AG08396 (cell line): ENCODE measurements around the gene NTM.
A peak's percentile ranks its signal among the peaks of the same experiment; 100 is the strongest.
"Not testable (repeated sequence)": the region's sequence is repeated elsewhere in the genome, so short reads cannot be mapped to it uniquely, and the experiment has no call there.

Experiments
- DNase-seq: peaks from one replicate; pipeline ENCODE4 v3.0.0; 2012; ENCODE audit warnings: low spot score, mixed read lengths

The NTM gene

DNA sequence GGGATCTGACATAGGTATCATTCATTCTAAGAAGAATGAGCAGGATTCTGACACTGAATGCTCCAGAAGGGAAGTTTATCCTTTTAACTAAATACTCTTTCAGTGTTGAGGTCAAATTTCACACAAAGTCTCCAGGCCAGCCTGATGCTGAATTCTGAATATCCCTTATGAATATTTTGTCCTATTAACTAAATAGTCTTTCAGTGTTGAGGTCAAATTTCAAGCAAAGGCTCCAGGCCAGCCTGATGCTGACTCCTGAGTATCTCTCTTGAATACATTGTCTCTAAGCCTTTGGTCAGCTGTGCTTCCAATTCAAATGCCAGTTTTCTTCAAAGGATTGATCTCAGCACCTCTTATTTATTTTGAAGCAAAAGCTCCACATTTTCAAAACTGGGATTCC is 676.8 kb downstream of the NTM start:
- DNase-seq, result no peak

DNA sequence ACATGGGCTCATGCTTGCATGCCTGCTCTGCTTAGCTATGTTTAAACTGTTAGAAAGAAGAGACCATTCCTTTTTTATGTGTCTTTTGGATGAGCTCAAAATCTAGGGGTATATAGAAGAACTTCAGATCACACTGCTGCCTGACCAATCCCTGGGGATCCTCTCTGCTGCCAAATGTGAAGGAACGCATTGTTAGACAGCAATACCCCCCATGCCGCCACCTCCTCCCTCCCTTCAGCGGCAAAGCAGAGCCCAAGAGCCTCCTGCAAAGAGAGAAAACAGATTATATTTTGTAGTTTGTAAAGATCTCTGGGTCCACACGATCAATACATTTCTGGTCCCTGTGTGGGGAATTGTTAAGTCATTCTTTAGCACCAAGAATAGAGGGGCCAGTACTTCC is 677.6 kb downstream of the NTM start:
- DNase-seq, result no peak

DNA sequence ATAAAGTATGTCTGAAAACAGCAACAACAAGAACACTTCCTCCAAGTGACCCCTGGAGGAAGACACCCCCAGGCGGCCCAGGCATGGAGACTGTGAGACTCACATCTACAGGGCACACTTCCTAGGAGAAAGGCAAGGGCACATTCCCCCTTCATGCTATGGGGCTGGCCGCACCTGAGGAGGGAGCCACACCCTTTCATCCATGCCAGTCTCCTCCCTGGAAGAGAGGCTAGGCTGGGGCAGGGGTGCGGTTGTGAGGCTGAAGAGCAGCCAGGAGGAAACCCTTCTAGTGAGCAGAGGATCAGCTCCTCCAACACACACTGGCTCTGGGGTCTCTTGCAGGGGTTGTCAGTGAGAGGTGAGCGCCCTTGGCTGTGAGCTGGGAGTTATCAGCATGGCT is 678.8 kb downstream of the NTM start:
- DNase-seq, result no peak

DNA sequence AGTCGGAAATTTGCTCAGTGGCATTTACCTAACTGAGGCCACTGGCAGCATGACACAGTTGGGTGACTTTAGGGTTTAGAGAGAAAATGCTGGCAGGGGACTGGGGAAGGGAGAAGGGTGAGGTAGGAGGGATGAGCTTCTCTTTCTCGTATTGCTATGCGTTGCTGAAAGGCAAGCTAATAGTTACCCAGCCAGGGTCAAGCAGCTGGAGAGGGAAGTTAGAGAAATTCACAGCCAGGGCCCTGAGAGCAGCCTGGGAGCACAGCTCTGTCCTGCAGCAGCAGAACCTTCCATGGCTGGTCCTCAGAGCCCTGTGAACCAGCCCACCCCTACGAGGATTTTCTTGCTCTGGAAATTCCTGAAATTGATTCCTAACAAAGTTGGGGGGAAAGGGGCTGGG is 679.6 kb downstream of the NTM start:
- DNase-seq, result no peak

DNA sequence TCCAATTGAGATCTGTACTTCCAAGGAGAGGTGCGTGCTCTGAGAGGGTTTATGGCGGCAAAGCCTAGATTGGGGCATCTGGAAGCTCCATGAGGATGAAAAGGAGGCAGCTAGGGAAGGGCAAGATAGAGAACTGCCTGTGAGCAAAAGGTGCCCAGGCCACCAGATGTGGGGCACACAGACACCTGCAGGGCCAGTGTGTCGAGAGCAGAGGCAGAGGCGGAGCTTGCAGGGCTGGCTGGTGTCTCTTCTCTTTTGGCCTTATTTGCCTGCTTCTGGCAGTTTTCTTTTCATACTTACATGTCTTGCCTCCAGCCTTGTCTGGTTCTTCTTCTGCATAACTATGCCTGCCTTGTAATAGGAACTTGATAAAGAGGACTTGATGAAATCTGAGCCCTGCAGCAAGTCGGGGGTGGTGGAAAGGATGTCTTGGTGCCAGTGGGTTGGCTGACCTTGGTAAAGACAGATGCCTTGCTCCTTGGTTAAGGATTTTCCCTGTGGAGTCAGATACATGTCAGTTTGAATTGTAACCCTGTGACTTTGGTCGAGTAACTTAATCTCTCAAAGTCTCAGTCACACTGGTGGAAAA is 680.3 kb downstream of the NTM start:
- DNase-seq, result no peak

DNA sequence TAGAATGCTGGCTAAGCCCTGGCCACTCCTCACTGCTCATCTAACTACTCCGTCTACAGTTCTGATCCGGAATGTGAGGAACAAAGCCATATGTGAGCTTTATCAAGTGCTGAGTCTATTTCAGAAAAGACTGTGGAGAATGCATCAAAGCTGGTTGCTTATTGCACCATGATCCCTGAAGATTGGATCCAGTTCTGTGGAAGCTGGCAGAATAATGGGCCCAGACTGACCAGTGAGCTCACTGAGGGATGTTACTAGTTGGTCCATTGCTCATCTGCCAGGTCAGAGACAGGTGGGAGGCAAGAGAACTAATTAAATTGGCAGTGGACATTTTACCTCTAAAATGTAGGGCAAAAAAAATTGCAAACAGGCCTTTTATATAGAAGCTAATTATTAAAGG is 681.3 kb downstream of the NTM start:
- no peak for DNase-seq

DNA sequence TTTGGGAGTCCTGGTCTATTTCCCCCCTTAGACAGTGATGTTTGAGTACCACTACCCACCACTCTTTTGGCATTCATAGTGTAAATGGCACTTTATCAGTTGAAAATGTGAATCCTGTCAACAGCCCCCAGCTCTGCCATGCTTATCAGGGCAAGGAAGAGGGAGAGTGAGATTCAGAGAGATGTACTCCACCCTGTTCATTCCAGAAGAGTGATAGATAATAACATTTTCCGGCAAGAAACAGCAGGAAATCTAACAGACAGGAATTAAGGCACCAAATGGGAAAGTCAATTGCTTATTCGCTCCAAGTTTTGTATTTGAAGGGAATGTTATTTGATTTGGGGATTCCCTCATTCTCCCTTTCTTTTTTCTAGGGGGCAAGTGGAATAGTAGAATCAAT is 681.9 kb downstream of the NTM start:
- no peak for DNase-seq

DNA sequence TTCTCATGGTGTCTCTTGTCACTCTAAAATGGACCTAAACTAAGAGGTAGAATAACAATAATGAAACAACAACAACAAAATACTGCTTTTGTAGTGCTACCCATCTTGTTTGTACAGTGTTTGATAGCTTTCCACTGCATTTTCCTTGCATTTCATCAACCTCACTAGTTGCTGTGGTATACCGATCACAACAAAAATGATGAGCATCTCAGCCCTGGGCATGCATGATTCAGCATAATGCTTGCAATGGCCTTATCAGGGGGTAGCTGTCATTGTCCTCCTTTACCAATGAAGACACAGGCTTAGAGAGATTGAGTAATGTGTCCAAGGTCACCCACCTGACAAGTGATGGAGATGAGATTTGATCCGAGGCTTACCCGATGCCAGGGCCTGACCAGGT is 682.5 kb downstream of the NTM start:
- no peak for DNase-seq

DNA sequence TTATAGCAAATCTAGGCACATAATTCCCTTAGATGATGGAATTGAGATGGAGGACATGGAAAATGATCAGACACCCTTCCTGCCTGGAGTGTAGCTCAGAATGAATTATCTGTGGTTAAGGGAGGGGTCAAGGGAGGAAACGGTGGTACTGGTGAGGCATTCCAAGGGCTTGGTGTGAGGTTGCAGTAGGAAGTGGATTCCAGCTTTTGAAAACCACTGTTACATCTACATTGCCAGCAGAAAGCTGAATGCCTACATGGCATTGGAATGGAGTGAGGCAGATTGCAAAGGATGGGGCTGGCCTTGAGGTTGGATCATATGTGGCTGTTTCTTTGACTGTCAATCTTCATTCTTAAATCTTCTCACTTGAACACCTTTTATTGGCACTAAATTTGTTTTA is 684.4 kb downstream of the NTM start:
- DNase-seq, result peak; percentile 58

DNA sequence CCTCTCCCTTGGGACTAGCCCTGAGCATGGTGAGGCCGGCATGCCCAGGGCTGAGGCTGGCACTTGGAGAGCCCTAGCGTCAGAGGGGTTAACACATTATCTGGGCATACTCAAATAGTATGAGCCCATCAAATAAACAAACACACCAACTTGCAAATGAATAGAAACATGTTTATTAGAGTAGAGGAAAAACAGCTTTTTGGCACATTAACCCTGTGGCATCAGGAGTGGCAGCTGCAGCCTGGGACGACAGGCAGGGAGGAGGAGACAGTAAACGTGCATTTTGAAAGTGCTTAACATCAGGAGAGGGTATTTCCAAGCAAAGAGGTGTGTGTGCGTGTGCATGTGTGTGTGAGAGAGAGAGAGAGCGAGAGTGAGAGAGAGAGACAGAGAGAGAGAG is 684.9 kb downstream of the NTM start:
- no peak for DNase-seq

DNA sequence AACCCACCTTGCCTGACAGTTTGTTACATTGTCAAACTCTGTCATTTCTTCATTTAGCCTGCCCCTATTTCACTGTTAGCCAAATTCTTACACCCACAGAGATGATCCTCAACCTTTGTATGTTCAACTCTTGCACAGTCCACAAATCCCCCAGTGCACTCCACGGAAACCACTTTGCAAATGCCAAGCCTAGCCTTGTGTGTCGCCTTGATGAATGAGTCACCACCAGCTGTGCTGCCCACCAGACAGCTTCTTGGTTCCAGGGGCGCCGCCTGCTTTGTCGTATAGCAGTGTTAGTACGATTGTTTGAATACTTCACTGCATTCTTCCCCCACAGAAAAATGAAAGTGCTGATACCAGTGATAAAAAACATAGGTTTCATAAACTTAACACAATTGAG is 686.3 kb downstream of the NTM start:
- DNase-seq, result peak; percentile 68

DNA sequence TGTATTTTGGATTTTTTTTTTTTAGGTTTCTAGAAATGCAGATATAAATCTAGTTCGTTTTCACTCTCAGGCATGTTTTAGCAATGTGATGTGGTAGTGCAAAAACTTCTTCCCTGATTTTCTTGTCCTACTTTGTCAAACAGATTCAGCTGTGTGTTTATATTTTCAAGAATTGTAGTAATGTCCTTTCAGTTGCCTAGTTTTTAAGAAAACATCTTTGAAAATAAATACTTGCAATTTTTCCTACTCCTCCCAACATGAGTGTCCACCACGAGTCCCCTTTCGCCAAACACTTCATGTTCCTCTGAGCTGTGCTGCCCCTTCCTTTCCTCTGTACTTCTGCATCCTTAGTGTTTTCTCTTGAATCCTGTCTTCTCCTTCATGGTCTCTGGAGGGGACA is 686.9 kb downstream of the NTM start:
- no peak for DNase-seq

DNA sequence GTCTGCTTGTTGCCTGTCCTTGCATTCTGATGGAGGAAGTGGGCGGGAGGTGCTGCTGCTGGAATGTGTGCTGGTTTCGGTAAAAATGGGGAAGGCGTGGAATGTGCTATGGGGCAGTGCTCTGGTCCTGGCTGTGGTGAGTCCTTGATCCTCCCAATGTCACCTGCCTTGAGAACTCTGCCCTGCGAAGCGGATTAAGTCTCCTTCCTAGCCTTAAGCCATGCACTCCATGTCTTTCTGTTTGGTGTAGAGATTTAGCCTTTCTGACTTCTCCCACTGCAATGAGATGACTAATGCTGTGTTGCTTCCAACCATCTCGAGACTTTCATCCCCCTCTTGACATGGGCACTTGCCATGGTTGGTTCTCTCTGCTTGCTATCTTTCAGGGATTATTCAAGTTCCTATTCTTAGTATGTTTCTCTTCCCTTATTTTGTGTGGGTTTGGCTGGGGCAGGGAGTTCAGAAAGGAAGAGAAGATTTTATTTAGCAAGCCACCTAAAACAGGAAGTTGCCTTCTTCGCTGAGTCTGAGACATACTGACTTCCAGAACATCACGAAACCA is 687.9 kb downstream of the NTM start:
- DNase-seq, result no peak

DNA sequence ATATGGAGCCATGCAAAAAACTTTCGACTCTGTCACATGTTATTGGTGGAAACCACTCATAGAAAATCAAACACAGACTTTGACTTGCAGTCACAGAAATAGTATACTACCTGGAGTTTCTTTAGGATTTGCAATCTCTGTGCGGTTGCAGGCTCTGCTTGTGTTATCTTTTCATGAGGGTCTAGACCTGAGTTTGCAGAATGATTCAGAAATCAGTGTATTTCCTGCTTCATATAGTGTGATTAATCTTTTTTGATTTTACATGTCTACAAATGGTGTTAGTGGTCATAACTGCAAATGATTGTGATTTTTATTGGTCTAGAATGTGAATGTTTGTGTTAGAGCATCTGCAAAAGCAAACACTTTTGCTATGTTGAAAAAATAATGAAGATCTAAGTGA is 690.2 kb downstream of the NTM start:
- DNase-seq, result no peak

DNA sequence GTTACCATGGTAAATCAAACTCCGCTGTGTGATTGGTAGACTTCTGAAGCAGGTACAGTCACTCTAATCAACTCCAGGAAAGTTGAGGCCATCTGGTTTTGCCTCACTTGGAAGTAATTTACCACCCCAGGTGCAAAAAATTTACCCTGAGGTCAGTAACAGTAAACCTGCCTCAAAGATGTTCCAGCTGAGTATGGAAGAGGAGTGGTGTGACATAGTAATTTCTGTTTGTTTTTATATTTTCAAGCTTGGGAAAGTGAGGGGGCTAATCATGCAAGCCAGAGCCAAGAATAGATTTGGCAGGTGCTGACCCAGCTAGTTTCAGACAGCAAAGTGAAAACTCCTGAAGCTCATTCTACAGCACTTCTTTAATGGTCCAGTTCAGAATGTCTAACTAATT is 691.6 kb downstream of the NTM start:
- DNase-seq, result no peak

DNA sequence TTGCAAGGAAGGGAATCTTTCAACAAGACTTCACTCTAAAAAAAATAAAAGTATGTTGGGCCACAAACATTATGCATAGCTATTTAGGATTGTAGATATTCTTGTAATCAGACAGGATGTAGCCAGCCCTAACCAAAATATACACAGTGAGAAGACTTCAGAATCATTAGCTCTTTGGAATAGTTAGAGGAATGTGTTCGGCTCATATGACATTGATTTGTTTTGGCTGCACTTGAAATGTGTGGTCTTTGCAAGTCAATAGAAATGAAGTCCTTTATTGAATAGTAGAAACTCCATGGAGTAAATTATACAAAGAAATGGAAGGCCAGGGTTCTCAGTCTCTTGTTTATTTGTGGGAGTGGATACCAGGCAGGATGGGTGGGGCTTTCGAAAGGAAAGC is 692.1 kb downstream of the NTM start:
- DNase-seq, result no peak

DNA sequence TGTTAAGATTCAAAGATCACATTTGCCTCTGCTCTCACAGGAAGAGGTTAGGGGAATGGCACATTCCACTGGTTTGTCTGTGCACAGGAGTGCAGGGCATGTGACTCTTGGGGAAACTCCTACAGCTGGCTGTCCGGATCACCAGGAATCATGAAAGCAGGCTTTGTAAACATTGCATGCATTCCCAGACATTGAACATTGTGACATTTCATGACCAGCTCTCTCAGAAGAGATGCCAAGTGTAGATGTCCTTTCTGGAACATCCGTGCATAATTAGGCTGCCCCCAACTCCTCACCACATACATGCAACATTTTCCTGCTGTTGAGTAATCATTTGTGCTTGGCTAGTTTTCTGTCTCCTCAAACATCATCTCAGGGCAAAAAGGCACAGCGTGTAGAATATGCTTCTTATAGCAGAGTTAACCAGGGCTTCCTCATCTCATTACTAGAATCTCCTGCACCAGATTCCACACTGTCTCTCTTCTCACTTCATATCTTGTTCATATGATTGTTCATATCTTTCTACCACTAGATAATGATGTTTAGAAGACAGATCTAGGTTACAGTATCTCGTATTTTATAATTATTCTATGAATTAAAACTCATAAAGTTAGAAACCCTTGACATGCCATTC is 694.7 kb downstream of the NTM start:
- peak; percentile 83 for DNase-seq

DNA sequence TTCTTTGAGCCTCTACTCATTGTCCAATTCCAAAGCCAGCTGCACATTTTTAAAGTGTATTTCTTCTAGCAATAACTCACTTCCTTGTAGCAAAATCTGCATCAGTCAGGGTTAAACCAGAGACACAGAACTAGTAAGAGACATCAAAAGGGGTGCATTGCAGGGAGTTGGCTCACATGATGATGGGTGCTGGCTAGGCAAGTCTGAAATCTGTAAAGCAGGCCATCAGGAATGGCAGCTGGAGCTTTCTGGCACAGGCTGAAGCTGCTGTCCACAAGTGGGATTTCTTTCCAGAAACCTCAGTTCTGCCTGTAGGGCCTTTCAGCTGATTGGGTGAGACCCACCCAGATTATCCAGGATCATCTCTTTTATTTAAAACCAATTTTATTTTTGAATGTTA is 698.1 kb downstream of the NTM start:
- no peak for DNase-seq

DNA sequence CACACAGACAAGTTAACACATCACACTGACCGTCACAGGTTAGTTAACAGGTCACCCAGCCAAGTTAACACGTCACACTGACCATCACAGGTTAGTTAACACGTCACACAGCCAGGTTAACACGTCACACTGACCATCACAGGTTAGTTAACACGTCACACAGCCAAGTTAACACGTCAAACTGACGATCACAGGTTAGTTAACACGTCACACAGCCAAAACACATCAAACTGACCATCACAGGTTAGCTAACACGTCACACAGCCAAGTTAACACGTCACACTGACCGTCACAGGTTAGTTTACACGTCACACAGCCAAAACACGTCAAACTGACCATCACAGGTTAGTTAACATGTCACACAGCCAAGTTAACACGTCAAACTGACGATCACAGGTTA is 699.2 kb downstream of the NTM start:
- DNase-seq, result not testable (repeated sequence)

DNA sequence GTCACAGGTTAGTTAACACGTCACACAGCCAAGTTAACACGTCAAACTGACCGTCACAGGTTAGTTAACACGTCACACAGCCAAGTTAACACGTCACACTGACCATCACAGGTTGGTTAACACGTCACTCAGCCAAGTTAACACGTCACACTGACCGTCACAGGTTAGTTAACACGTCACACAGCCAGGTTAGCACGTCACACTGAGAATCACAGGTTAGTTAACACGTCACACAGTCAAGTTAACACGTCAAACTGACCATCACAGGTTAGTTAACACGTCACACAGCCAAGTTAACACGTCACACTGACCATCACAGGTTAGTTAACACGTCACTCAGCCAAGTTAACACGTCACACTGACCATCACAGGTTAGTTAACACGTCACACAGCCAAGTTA is 700.5 kb downstream of the NTM start:
- not testable (repeated sequence) for DNase-seq

DNA sequence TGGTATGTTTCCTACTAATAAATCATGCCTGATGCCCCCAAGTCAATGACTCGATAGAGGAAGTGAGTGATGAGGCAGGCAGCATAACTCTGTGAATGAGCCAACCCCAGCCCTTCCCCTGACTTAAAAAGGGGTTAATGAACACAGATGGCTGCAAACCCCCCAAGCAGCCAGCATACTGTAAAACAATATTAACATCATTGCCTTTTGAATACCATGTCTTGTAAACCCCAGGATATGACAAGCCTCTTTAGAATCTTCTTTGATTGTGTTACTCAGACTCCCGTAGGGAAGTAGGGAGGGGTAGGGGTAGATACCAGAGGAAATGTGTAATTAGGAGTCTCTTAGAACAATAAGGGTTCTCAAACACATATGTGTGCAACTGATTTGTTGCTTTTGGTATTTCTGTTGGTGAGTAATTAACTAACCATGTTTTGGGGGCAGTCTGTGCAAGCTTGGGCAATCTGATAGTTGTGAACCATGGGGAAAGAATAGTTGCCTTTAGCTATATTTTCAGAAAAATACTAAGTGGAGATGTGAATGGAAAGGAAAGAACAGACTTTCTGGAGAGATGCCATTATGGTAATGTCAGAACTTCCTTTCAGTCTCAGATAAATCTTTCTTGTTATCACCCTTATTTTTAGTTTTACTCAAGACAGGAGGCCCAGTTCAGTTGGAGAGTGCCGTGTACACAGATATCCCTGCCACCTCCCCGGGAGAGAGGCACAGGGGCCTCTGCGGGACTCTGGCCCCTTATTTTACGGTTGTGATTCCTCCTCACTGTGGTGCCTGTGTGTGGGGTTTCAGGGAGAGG is 701.8 kb downstream of the NTM start:
- DNase-seq, result peak; percentile 72

DNA sequence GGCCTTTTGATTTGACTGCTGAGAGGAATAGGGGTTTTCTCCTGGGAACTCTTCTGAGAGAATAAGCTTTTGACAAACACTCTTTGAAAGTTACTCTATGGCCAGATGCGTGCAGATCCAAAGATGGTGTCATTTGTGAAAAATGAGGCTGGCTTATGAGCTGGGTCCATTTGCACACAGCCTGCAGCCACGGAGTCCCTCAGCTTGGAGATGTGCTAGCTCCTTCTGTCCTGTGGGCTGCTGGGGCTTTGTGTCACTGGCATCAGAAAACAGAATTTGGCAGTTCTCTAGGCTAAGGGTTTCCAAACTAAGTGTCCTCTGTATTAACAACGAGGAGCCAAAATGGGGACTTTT is 702.4 kb downstream of the NTM start:
- DNase-seq, result peak; percentile 42

DNA sequence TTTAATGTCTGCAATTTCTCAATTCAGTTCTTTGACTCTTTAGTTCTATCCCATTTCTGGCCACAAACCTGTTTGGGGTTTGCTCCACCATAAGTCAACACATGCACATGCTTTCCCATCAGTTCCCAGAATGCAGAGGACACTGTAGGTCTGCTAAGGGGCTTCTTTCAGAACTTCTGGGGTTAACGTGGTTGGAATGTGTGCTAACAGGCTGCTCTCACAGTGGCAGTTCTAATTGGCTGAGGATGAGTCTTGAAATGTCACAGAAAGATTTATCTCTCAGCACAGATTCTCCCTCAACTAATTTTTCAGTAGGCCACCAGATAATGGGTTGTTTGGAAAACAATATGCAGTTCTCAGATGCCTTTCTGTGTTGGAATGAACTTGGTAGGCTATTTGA is 703.4 kb downstream of the NTM start:
- DNase-seq, result no peak
